ENCODE measurements around the gene PTPN11. TPM values are rescaled to one million over a fixed set of nuclear protein-coding genes. Genes with fewer than 3 reads are reported as not detected.

Gene PTPN11
- total RNA-seq, 3 donors from 2014 or later, result 53.5 to 118 (median 70.7) TPM

GRCh38 chr12:112463478-112463877 lies 44.7 kb downstream of the PTPN11 start:
- H3K4me3 ChIP-seq, result no peak overlapping the region
- H3K36me3 ChIP-seq (ENCODE audit: low read depth), result no peaks in the 10 kb centered on the region
- no peak for TF ChIP-seq CTCF (IDR thresholded peaks at IDR 0.05)
- H3K9me3 ChIP-seq, result no peaks in the 10 kb centered on the region
- ATAC-seq (no peak), DNase-seq (no peak)
- intact Hi-C loops (cut with DNase I, micrococcal nuclease), result no loop called here
- H3K4me1 ChIP-seq (ENCODE audit: low read depth), result peaks cover 5% of the 10 kb centered on the region

GRCh38 chr12:112464605-112465004 lies 45.9 kb downstream of the PTPN11 start:
- no peak for DNase-seq
- no peaks in the 10 kb centered on the region for H3K36me3 ChIP-seq (ENCODE audit: low read depth)
- TF ChIP-seq CTCF (IDR thresholded peaks at IDR 0.05), result no peak
- ATAC-seq, result no peak
- intact Hi-C loops (cut with DNase I, micrococcal nuclease), result no loop called here
- H3K4me1 ChIP-seq (ENCODE audit: low read depth), result peaks cover 5% of the 10 kb centered on the region
- no peak overlapping the region for H3K4me3 ChIP-seq
- no peaks in the 10 kb centered on the region for H3K9me3 ChIP-seq

GRCh38 chr12:112466011-112466422 lies 47.3 kb downstream of the PTPN11 start:
- peak in 1 of 3 donors; percentile 10 for DNase-seq
- Histone ChIP-seq H3K9me3 (no peaks in the 10 kb centered on the region), H3K36me3 (ENCODE audit: low read depth) (no peaks in the 10 kb centered on the region), H3K4me3 (no peak overlapping the region), H3K4me1 (ENCODE audit: low read depth) (peaks cover 5% of the 10 kb centered on the region)
- peak; percentile 87 for ATAC-seq
- TF ChIP-seq CTCF (IDR thresholded peaks at IDR 0.05), result no peak
- intact Hi-C loops (cut with DNase I, micrococcal nuclease), result no loop called here

- intact Hi-C loops (cut with DNase I, micrococcal nuclease), result no loop called here
- ATAC-seq (no peak), DNase-seq (no peak)
- no peaks in the 10 kb centered on the region for H3K9me3 ChIP-seq
- peaks cover 5% of the 10 kb centered on the region for H3K4me1 ChIP-seq (ENCODE audit: low read depth)
- no peak for TF ChIP-seq CTCF (IDR thresholded peaks at IDR 0.05)
- no peaks in the 10 kb centered on the region for H3K36me3 ChIP-seq (ENCODE audit: low read depth)
- H3K4me3 ChIP-seq, result no peak overlapping the region
Observed at GRCh38 chr12:112466835-112467234, 48.1 kb downstream of the PTPN11 start.

GRCh38 chr12:112468046-112468445 lies 49.3 kb downstream of the PTPN11 start:
- Histone ChIP-seq H3K9me3 (no peaks in the 10 kb centered on the region), H3K36me3 (ENCODE audit: low read depth) (no peaks in the 10 kb centered on the region), H3K4me1 (ENCODE audit: low read depth) (peaks cover 5% of the 10 kb centered on the region), H3K4me3 (no peak overlapping the region)
- DNase-seq (no peak), ATAC-seq (no peak)
- TF ChIP-seq CTCF (IDR thresholded peaks at IDR 0.05), result no peak
- intact Hi-C loops (cut with DNase I, micrococcal nuclease), result no loop called here

- DNase-seq (no peak), ATAC-seq (no peak)
- Histone ChIP-seq H3K4me1 (ENCODE audit: low read depth) (no peaks in the 10 kb centered on the region), H3K9me3 (no peaks in the 10 kb centered on the region), H3K36me3 (ENCODE audit: low read depth) (no peaks in the 10 kb centered on the region), H3K4me3 (no peak overlapping the region)
- TF ChIP-seq CTCF (IDR thresholded peaks at IDR 0.05), result no peak
- intact Hi-C loops (cut with DNase I, micrococcal nuclease), result no loop called here
Observed at GRCh38 chr12:112473056-112473455, 54.3 kb downstream of the PTPN11 start.
